ENCODE data around the gene CDKAL1.

Gene CDKAL1

DNA sequence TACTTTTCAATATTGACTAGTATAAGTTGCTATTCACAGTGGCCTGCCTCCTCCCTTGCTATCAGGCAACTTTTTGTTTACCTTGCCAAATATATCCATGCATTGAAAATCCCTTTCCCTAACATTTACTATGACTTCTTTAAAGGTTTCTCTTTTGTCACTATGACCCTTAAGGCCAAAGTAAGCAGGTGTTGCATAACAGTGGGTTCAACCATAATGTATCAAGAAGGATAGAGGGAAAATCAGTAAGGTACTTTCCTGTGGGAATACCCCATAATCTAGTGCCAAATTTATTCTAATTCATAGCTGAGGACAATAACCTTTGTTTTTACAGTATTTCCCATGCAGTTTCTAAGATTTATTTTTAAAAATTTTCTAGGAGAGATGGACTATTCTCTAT is 527.6 kb downstream of the CDKAL1 start:
- no peaks in the 10 kb centered on the region for H3K4me1 ChIP-seq
- no peak overlapping the region for H3K4me3 ChIP-seq
- no peak for DNase-seq
- H3K36me3 ChIP-seq, result peaks cover 2 to 13% (median 6%) of the 10 kb centered on the region in 3 donors
- H3K27ac ChIP-seq, result no peak overlapping the region
- TF ChIP-seq, protein P1, sequence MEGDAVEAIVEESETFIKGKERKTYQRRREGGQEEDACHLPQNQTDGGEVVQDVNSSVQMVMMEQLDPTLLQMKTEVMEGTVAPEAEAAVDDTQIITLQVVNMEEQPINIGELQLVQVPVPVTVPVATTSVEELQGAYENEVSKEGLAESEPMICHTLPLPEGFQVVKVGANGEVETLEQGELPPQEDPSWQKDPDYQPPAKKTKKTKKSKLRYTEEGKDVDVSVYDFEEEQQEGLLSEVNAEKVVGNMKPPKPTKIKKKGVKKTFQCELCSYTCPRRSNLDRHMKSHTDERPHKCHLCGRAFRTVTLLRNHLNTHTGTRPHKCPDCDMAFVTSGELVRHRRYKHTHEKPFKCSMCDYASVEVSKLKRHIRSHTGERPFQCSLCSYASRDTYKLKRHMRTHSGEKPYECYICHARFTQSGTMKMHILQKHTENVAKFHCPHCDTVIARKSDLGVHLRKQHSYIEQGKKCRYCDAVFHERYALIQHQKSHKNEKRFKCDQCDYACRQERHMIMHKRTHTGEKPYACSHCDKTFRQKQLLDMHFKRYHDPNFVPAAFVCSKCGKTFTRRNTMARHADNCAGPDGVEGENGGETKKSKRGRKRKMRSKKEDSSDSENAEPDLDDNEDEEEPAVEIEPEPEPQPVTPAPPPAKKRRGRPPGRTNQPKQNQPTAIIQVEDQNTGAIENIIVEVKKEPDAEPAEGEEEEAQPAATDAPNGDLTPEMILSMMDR (IDR thresholded peaks at IDR 0.05), result no peak
- intact Hi-C loops (cut with DNase I; ENCODE audit: low total_unique reads), result no loop called here
- peaks cover 0 to 17% (median 15%) of the 10 kb centered on the region in 3 donors for H3K9me3 ChIP-seq
- H3K27me3 ChIP-seq, result no peaks in the 10 kb centered on the region

DNA sequence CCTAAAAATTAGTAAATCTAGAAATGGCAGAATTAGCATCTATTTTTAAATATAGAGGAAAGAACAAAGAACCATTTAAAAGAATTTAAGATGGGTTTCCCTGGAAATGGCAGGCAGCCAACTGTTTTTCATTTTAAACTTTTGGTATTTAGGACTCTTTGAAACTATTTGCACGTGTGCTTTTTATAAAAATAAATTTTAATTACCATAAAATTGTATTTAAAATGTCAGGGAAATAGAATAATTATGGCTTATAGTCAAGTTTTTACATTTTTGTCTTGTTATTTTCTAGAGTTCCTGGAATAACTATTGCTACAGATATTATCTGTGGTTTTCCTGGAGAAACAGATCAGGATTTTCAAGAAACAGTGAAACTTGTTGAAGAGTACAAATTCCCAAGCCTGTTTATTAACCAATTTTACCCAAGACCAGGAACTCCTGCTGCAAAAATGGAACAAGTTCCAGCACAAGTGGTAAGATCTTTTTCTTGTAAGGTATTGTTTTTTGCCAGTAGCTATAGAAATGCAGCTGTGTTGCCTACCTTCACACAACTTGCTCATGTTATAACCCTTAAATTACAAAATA is 530.6 kb downstream of the CDKAL1 start:
- H3K4me1 ChIP-seq, result no peaks in the 10 kb centered on the region
- TF ChIP-seq, protein P1 (IDR thresholded peaks at IDR 0.05), result no peak
- intact Hi-C loops (cut with DNase I; ENCODE audit: low total_unique reads), result no loop called here
- H3K4me3 ChIP-seq, result no peak overlapping the region
- H3K27ac ChIP-seq, result no peak overlapping the region
- DNase-seq, result no peak
- H3K36me3 ChIP-seq, result peaks cover 3 to 12% (median 4%) of the 10 kb centered on the region in 3 donors
- no peaks in the 10 kb centered on the region for H3K9me3 ChIP-seq
- no peaks in the 10 kb centered on the region for H3K27me3 ChIP-seq

DNA sequence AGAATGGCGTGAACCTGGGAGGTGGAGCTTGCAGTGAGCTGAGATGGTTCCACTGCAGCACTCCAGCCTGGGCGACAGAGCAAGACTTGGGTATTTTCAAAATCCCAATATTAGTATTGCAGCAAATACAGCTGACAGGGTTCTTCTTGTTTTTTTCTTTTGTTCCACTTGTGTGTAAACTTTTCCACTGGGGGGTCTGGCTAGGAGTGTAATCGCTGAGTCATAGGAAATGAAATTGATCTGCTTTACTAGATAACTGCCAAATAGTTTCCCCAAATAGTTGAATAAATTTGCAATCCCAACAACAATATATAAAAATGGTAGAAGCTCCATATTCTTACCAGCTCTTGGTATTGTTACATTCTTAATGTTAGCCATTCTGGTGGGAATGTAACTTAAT is 533.3 kb downstream of the CDKAL1 start:
- Histone ChIP-seq H3K4me1 (no peaks in the 10 kb centered on the region), H3K27me3 (no peaks in the 10 kb centered on the region), H3K27ac (no peak overlapping the region), H3K9me3 (no peaks in the 10 kb centered on the region), H3K4me3 (no peak overlapping the region), H3K36me3 (peaks cover 3 to 12% (median 4%) of the 10 kb centered on the region in 3 donors)
- TF ChIP-seq, protein P1 (IDR thresholded peaks at IDR 0.05), result no peak
- no peak for DNase-seq
- intact Hi-C loops (cut with DNase I; ENCODE audit: low total_unique reads), result no loop called here

DNA sequence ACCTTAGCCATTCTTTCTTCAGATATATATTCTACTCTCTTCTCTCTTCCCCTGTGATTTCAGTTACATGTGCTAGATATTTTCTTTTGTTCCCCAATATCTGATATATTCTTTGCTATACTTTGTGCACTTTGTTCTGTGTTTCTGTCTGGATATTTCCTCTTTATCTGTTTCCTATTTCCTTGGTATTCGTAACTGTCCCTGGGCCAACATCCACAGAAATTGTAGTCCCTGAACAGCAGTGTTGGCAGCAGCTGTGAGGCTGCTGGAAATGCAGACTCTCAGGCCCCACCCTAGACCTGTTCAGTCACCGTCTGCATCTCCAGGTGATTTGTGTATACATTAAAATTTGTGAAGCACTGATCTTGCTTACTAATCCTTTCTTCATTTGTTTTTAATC is 536.4 kb downstream of the CDKAL1 start:
- Histone ChIP-seq H3K27me3 (no peaks in the 10 kb centered on the region), H3K36me3 (peaks cover 3 to 14% (median 12%) of the 10 kb centered on the region in 3 donors), H3K9me3 (peaks cover 0 to 13% (median 0%) of the 10 kb centered on the region in 3 donors), H3K27ac (no peak overlapping the region), H3K4me1 (no peaks in the 10 kb centered on the region), H3K4me3 (no peak overlapping the region)
- no peak for DNase-seq
- intact Hi-C loops (cut with DNase I; ENCODE audit: low total_unique reads), result no loop called here
- TF ChIP-seq, protein P1 (IDR thresholded peaks at IDR 0.05), result no peak

DNA sequence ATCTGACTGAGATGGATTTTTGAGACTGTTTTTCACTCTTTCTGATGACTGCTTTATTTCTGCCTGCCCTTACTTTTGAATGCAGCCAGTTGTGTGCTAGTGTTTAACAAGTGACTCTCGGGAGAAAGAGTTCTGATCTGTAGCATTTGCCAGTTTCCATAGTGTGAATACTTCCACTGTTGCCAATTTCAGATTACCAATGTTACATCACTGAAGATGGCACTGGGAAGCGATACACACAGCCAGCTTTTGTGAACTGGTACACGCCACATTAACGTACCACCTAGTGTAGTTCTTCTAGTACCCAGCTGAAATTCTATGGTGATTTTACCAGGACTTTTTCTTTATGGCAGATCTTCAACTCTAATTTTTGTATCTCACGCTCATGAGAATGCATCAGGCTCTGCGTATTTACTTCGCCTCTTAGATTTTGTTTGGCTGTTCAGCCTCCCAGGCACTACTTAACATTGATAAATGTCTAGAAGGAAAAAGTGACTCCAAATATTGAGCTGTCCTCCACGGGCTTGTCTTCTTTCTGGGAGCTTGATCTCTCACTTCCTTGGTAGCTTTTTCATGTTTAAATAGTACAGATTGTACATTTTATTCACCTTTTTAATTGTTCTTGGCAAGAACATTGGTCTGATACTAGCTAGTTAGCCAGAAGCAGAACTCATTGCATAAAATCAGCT is 537.7 kb downstream of the CDKAL1 start:
- no peak for DNase-seq
- Histone ChIP-seq H3K27ac (no peak overlapping the region), H3K27me3 (no peaks in the 10 kb centered on the region), H3K4me3 (no peak overlapping the region), H3K36me3 (peaks cover under 1 to 10% (median 5%) of the 10 kb centered on the region in 3 donors), H3K9me3 (peaks cover 0 to 13% (median 0%) of the 10 kb centered on the region in 3 donors), H3K4me1 (no peaks in the 10 kb centered on the region)
- TF ChIP-seq, protein P1 (IDR thresholded peaks at IDR 0.05), result no peak
- intact Hi-C loops (cut with DNase I; ENCODE audit: low total_unique reads), result no loop called here

Measured in tibial artery (tissue), 4 donors.